SK-N-SH (cell line): Measurements from ENCODE around the gene TAS2R50. TPM values are rescaled to one million over a fixed set of nuclear protein-coding genes. Genes with fewer than 3 reads are reported as not detected.

Experiments
- CTCF ChIA-PET: fragments of 300-600, 350-600 bp; formaldehyde crosslinking; extraction: SDS; loops from one replicate; lab custom pipeline; 2021; lab: Yijun Ruan, JAX
- POLR2A ChIA-PET: fragments of 350-600 bp; sonication (Branson Sonifier 250); formaldehyde crosslinking; extraction: SDS; loops from one replicate; lab custom pipeline; 2020; ENCODE audit warnings: antibody characterized with exemption, inconsistent platforms; lab: Yijun Ruan, JAX
- DNase-seq: peaks from one replicate; pipeline ENCODE4 v3.0.0; 2012
- H2AFZ ChIP-seq: fragments of 200-600 bp; sonication (generic); 2 replicates; pipeline ENCODE4 v1.8.1; 2016; ENCODE audit warnings: antibody characterized with exemption, mild to moderate bottlenecking, low read depth
- H3F3A ChIP-seq: fragments of 200-600 bp; sonication (generic); replicated peaks from 2 replicates; pipeline ENCODE3; 2016; ENCODE audit warnings: antibody characterized with exemption, mild to moderate bottlenecking; ENCODE audit not compliant: insufficient read depth
- H3K27ac ChIP-seq, 2 experiments: fragments of 200-500 bp in 1 of 2; fragments of 200-600 bp in 1 of 2; sonication (Bioruptor generic) in 1 of 2; sonication (generic), shearing (Covaris generic) in 1 of 2; 2 replicates each; pipeline versions ENCODE4 v1.5.1 to v1.6.1; 2014 to 2016; ENCODE audit warnings: low read depth in 2 of 2, inconsistent platforms in 1 of 2, low read length in 1 of 2, mild to moderate bottlenecking in 1 of 2, mixed read lengths in 1 of 2
- H3K27me3 ChIP-seq: fragments of 200-600 bp; sonication (generic), shearing (Covaris generic); 2 replicates; pipeline ENCODE4 v1.6.1; 2016; ENCODE audit warnings: mixed run types; ENCODE audit not compliant: insufficient read depth
- H3K36me3 ChIP-seq, 2 experiments: fragments of 200-500 bp in 1 of 2; fragments of 200-600 bp in 1 of 2; sonication (Bioruptor generic) in 1 of 2; sonication (generic) in 1 of 2; replicated peaks in 1 of 2; 2 replicates each; pipeline versions ENCODE3 to v1.5.1; 2014 to 2016; ENCODE audit warnings: low read length in 1 of 2, mild to moderate bottlenecking in 1 of 2; ENCODE audit not compliant: insufficient read depth in 2 of 2, control insufficient read depth in 1 of 2
- H3K4me1 ChIP-seq, 2 experiments: fragments of 200-500 bp in 1 of 2; fragments of 200-600 bp in 1 of 2; sonication (Bioruptor generic) in 1 of 2; sonication (generic), shearing (Covaris generic) in 1 of 2; 2 replicates each; pipeline versions ENCODE4 v1.5.1 to v1.6.1; 2014 to 2016; ENCODE audit warnings: low read depth in 1 of 2, low read length in 1 of 2, mixed run types in 1 of 2; ENCODE audit not compliant: insufficient read depth in 2 of 2, control insufficient read depth in 1 of 2
- H3K4me2 ChIP-seq: fragments of 200-600 bp; sonication (generic), shearing (Covaris generic); 2 replicates; pipeline ENCODE4 v1.6.1; 2017; ENCODE audit warnings: mixed run types
- H3K4me3 ChIP-seq, 2 experiments: fragments of 200-500 bp in 1 of 2; fragments of 200-600 bp in 1 of 2; sonication (Bioruptor generic) in 1 of 2; sonication (generic), shearing (Covaris generic) in 1 of 2; 2 replicates each; pipeline versions ENCODE4 v1.5.1 to v1.8.1; 2014 to 2016; ENCODE audit warnings: low read depth in 2 of 2, inconsistent platforms in 1 of 2, low read length in 1 of 2, mild to moderate bottlenecking in 1 of 2, mixed read lengths in 1 of 2, moderate library complexity in 1 of 2
- H3K79me2 ChIP-seq: fragments of 200-600 bp; sonication (generic); 2 replicates; pipeline ENCODE4 v1.8.1; 2017; ENCODE audit warnings: mild to moderate bottlenecking; ENCODE audit not compliant: insufficient read depth
- H3K9ac ChIP-seq: fragments of 200-600 bp; sonication (generic); 2 replicates; pipeline ENCODE4 v1.6.1; 2017; ENCODE audit warnings: mixed run types
- H3K9me2 ChIP-seq: fragments of 200-600 bp; sonication (generic); 2 replicates; pipeline ENCODE4 v1.6.1; 2017; ENCODE audit warnings: mixed run types
- H3K9me3 ChIP-seq: fragments of 200-600 bp; sonication (generic); 2 replicates; pipeline ENCODE4 v1.6.1; 2017; ENCODE audit warnings: mixed run types, mild to moderate bottlenecking, moderate library complexity
- H4K20me1 ChIP-seq: fragments of 200-600 bp; sonication (generic); 2 replicates; pipeline ENCODE4 v1.6.1; 2017; ENCODE audit warnings: mild to moderate bottlenecking, mixed run types; ENCODE audit not compliant: insufficient read depth
- ELF1 ChIP-seq: IDR thresholded peaks from 2 replicates; pipeline ENCODE4 v1.4.0; 2012
- FOSL2 ChIP-seq: IDR thresholded peaks from 2 replicates; pipeline ENCODE4 v1.4.0; 2012; ENCODE audit warnings: low read depth, mild to moderate bottlenecking, moderate library complexity, borderline replicate concordance
- FOXJ3 ChIP-seq: sonication (generic); formaldehyde crosslinking; IDR thresholded peaks from 2 replicates; pipeline ENCODE4 v1.5.1; 2020; ENCODE audit warnings: mild to moderate bottlenecking, missing genetic modification reagents
- FOXM1 ChIP-seq: IDR thresholded peaks from 2 replicates; pipeline ENCODE4 v1.4.0; 2012; ENCODE audit warnings: low read depth, mild to moderate bottlenecking
- GABPA ChIP-seq: IDR thresholded peaks from 2 replicates; pipeline ENCODE4 v1.4.0; 2012; ENCODE audit warnings: low read depth, mild to moderate bottlenecking
- GATA2 ChIP-seq: sonication (generic); formaldehyde crosslinking; IDR thresholded peaks from 2 replicates; pipeline ENCODE4 v1.5.0; 2020; ENCODE audit warnings: mild to moderate bottlenecking, missing genetic modification reagents
- MEF2A ChIP-seq: IDR thresholded peaks from 2 replicates; pipeline ENCODE4 v1.4.0; 2012; ENCODE audit warnings: low read depth, borderline replicate concordance
- NFIC ChIP-seq: IDR thresholded peaks from 2 replicates; pipeline ENCODE4 v1.4.0; 2012; ENCODE audit warnings: borderline replicate concordance
- NRF1 ChIP-seq: IDR thresholded peaks from 2 replicates; pipeline ENCODE4 v1.6.1; 2012; ENCODE audit warnings: low read depth, mild to moderate bottlenecking, low read length
- RAD21 ChIP-seq: IDR thresholded peaks from 2 replicates; pipeline ENCODE4 v1.6.1; 2012; ENCODE audit warnings: mild to moderate bottlenecking, low read length
- REST ChIP-seq: IDR thresholded peaks from 2 replicates; pipeline ENCODE4 v1.6.1; 2012; ENCODE audit warnings: mild to moderate bottlenecking, low read depth, low read length, moderate library complexity
- RFX5 ChIP-seq: IDR thresholded peaks from 2 replicates; pipeline ENCODE4 v1.6.1; 2012; ENCODE audit warnings: mild to moderate bottlenecking, improper control_type of control experiment, low read length
- RXRA ChIP-seq: IDR thresholded peaks from 2 replicates; pipeline ENCODE4 v1.4.0; 2012; ENCODE audit warnings: low read depth, mild to moderate bottlenecking, borderline replicate concordance
- SMC3 ChIP-seq: IDR thresholded peaks from 2 replicates; pipeline ENCODE4 v1.6.1; 2012; ENCODE audit warnings: low read depth, low read length, improper control_type of control experiment
- USF1 ChIP-seq: IDR thresholded peaks from 2 replicates; pipeline ENCODE4 v1.4.0; 2012; ENCODE audit warnings: low read depth, borderline replicate concordance
- YY1 ChIP-seq: IDR thresholded peaks from 2 replicates; pipeline ENCODE4 v1.4.0; 2012; ENCODE audit warnings: low read depth, mild to moderate bottlenecking
- ZBTB33 ChIP-seq: IDR thresholded peaks from 2 replicates; pipeline ENCODE4 v1.4.0; 2012; ENCODE audit warnings: low read depth, borderline replicate concordance
- WGBS: methylation state at CpG from one replicate; pipeline ENCODE4 v1.1.6; 2017; ENCODE audit warnings: low lambda C conversion rate; 5-methylcytosine and 5-hydroxymethylcytosine counted together
- polyA plus RNA-seq, 3 experiments: library from polyadenylated mRNA; depleted of rRNA; stranded (reverse); fragments of >200 nt; gene quantifications; 2 replicates each; pipeline ENCODE4 v1.2.3, GENCODE V29; 2012
- TF ChIP-seq, protein P1 (sequence below): fragments of 150-350 bp; IDR thresholded peaks from 2 replicates; pipeline ENCODE4 v1.6.1; 2016; ENCODE audit warnings: mild to moderate bottlenecking, low read depth, low read length

TAS2R50 gene
- polyA plus RNA-seq, 1 of the 3 experiments (the other 2 are of a cell fraction): 0.05 TPM

GRCh38 chr12:10966314-10966713, 20.4 kb downstream of the TAS2R50 start:
- Histone ChIP-seq H3F3A (no peaks in the 10 kb centered on the region), H3K36me3 (no peaks in the 10 kb centered on the region), H3K79me2 (no peaks in the 10 kb centered on the region), H2AFZ (no peak overlapping the region), H3K4me3 (no peak overlapping the region), H3K9me3 (no peaks in the 10 kb centered on the region), H3K9ac (no peak overlapping the region), H3K27me3 (no peaks in the 10 kb centered on the region), H3K27ac (no peak overlapping the region), H3K4me2 (no peak overlapping the region), H4K20me1 (no peaks in the 10 kb centered on the region), H3K9me2 (no peaks in the 10 kb centered on the region), H3K4me1 (no peaks in the 10 kb centered on the region; a peak in 2 of 4 replicates)
- DNase-seq: no peak
- CTCF ChIA-PET: no interaction called here
- POLR2A ChIA-PET: no interaction called here
- TF ChIP-seq FOXM1: no peak
- no peak for TF ChIP-seq NRF1
- TF ChIP-seq NFIC: no peak
- TF ChIP-seq ELF1: no peak
- no peak for TF ChIP-seq SMC3
- TF ChIP-seq USF1: no peak
- TF ChIP-seq RXRA: no peak
- TF ChIP-seq REST: no peak
- TF ChIP-seq RFX5: no peak
- TF ChIP-seq YY1: no peak
- no peak for TF ChIP-seq GABPA
- no peak for TF ChIP-seq RAD21
- TF ChIP-seq, protein P1, sequence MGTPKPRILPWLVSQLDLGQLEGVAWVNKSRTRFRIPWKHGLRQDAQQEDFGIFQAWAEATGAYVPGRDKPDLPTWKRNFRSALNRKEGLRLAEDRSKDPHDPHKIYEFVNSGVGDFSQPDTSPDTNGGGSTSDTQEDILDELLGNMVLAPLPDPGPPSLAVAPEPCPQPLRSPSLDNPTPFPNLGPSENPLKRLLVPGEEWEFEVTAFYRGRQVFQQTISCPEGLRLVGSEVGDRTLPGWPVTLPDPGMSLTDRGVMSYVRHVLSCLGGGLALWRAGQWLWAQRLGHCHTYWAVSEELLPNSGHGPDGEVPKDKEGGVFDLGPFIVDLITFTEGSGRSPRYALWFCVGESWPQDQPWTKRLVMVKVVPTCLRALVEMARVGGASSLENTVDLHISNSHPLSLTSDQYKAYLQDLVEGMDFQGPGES: no peak

- ChIA-PET POLR2A (no interaction called here), CTCF (no interaction called here)
- no peak overlapping the region for H3K4me3 ChIP-seq
- H3K4me1 ChIP-seq: no peaks in the 10 kb centered on the region; a peak in 2 of 4 replicates
- no peaks in the 10 kb centered on the region for H3K9me3 ChIP-seq
- no peaks in the 10 kb centered on the region for H3K36me3 ChIP-seq
- no peak for DNase-seq
- 89% methylated on average over 1 of the region's 1 CpG for WGBS
- no peak overlapping the region for H3K27ac ChIP-seq
- H3K79me2 ChIP-seq: no peaks in the 10 kb centered on the region
- TF ChIP-seq FOXJ3 (no peak), NFIC (no peak), FOSL2 (no peak), GATA2 (CRISPR knock-in tag) (no peak), MEF2A (no peak), ZBTB33 (no peak)
- H3K27me3 ChIP-seq: no peaks in the 10 kb centered on the region
- no peaks in the 10 kb centered on the region for H4K20me1 ChIP-seq
- H2AFZ ChIP-seq: no peak overlapping the region
- H3F3A ChIP-seq: no peaks in the 10 kb centered on the region
- H3K9ac ChIP-seq: no peak overlapping the region
- H3K4me2 ChIP-seq: no peak overlapping the region
- H3K9me2 ChIP-seq: no peaks in the 10 kb centered on the region
Measured at GRCh38 chr12:10965476-10965875, 21.2 kb downstream of the TAS2R50 start.
